GM10248 (cell line): Measurements from ENCODE around the gene KCNIP4.

ENCODE experiments used
- CTCF ChIA-PET: fragments of 300-600 bp; sonication (Branson Sonifier 250); formaldehyde crosslinking; extraction: SDS; loops from one replicate; lab custom pipeline; 2021; ENCODE audit warnings: antibody characterized with exemption; lab: Yijun Ruan, JAX
- POLR2A ChIA-PET: fragments of 350-650 bp; sonication (Branson Sonifier 250); formaldehyde crosslinking; extraction: SDS; loops from one replicate; lab custom pipeline; 2020; ENCODE audit warnings: antibody characterized with exemption; lab: Yijun Ruan, JAX
- DNase-seq: peaks from one replicate; pipeline ENCODE4 v3.0.0; 2012; ENCODE audit errors: extremely low spot score
- CTCF ChIP-seq: IDR thresholded peaks from 2 replicates; pipeline ENCODE4 v1.5.1; 2012; ENCODE audit warnings: mild to moderate bottlenecking, low read depth; ENCODE audit errors: extremely low read depth, missing control alignments, control extremely low read depth

The KCNIP4 gene

GRCh38 chr4:20901851-20902250 is 1046.7 kb downstream of the KCNIP4 start:
- DNase-seq = no peak
- POLR2A ChIA-PET = no interaction called here
- no peak for TF ChIP-seq CTCF
- CTCF ChIA-PET = no interaction called here

GRCh38 chr4:20899591-20899990 is 1049.0 kb downstream of the KCNIP4 start:
- no peak for DNase-seq
- ChIA-PET CTCF (interaction anchor here (1.4 kb wide), 1 partner anchor 34 kb away, joined by 3 read pairs; no protein-coding TSS in a partner anchor), POLR2A (no interaction called here)
- no peak for TF ChIP-seq CTCF

- ChIA-PET CTCF (no interaction called here), POLR2A (no interaction called here)
Measured at GRCh38 chr4:20895988-20896387, 1052.6 kb downstream of the KCNIP4 start.

DNA sequence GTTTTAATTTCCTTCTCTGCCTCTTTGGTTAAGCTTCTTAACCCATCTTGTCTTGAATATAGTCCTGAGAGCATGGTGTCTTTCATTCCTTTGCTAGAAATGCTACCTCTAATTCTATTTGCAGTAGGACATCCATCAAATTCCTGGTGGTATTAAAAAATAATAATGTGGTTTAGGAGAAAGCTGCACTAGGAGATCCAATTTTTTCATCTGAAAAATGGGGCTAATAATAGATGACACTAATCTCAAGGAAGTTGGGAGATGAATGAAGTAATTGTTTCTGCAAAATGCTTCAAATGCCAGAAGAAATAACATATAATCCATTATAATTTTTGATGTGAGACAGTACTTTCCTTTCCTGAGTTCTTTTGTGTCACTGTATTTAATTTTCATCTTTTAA is 1053.4 kb downstream of the KCNIP4 start:
- DNase-seq = no peak
- no peak for TF ChIP-seq CTCF

More at GRCh38 chr4:20895988-20896387, 1052.6 kb downstream of the KCNIP4 start:
- no peak for DNase-seq
- no peak for TF ChIP-seq CTCF

DNA sequence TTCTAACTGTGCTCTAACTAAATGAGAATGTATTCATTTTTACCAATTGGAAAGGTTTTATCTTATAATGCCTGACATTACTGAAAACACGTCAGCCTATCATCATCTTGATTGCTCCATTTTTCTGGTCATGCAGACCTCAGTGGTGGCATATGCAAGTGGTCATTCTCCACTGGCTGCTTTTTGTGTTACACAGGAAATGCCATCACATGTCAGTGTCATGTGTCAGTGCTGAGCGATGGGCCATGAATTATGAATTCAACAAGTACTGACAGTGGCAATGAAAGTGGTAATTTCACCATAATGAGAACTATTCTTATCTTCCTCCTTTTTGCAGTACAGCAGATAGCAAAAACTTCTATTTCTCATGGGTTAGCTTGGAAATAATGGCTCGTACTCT is 1057.8 kb downstream of the KCNIP4 start:
- DNase-seq = no peak
- no peak for TF ChIP-seq CTCF
- POLR2A ChIA-PET = no interaction called here
- CTCF ChIA-PET = no interaction called here

More for the DNA sequence above, 1053.4 kb downstream of the KCNIP4 start:
- POLR2A ChIA-PET = no interaction called here
- CTCF ChIA-PET = no interaction called here

- POLR2A ChIA-PET = no interaction called here
- TF ChIP-seq CTCF = no peak
- no peak for DNase-seq
- CTCF ChIA-PET = no interaction called here
Measured at GRCh38 chr4:20889901-20890300, 1058.7 kb downstream of the KCNIP4 start.

DNA sequence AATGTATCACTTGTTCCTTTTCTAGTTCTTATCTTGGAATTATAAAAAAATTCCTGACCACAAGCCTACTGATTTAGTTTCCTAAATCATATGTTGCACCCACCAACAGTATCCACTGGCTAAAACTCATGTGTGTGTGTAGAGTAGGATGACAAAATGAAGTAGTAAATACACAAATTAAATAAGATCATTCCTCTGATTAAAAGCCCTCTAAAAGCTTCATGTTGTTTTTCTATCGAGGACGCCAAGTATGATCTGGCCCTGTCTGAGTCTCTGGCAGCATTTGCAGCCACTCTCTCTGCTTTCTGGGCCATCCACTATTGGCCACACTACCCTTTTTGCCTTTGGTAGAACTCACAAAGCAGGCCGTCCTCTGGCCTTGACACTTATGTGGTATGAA is 1064.9 kb downstream of the KCNIP4 start:
- DNase-seq = no peak
- TF ChIP-seq CTCF = no peak
- ChIA-PET CTCF (no interaction called here), POLR2A (no interaction called here)
